Measurements from ENCODE around the gene USH2A.

DNA sequence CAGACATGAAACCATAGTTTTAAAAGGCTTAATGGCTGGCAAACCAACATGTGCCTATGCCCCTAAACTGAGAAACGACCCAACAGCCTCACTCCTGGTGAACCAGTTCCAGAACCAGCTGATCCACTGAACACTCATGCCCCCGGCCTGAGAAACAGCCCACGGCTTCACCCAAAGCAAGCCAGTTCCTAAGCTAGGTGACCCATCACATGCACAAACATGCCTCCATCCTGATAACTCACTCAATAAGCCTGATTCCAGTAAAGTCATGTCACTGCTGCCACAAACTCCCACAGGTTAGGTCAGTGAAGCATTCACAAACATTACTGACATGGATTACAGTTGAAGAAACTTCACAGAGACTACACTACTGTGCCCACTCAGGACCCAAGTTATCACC lies 161.6 kb downstream of the USH2A start:
- TF ChIP-seq, protein P1, sequence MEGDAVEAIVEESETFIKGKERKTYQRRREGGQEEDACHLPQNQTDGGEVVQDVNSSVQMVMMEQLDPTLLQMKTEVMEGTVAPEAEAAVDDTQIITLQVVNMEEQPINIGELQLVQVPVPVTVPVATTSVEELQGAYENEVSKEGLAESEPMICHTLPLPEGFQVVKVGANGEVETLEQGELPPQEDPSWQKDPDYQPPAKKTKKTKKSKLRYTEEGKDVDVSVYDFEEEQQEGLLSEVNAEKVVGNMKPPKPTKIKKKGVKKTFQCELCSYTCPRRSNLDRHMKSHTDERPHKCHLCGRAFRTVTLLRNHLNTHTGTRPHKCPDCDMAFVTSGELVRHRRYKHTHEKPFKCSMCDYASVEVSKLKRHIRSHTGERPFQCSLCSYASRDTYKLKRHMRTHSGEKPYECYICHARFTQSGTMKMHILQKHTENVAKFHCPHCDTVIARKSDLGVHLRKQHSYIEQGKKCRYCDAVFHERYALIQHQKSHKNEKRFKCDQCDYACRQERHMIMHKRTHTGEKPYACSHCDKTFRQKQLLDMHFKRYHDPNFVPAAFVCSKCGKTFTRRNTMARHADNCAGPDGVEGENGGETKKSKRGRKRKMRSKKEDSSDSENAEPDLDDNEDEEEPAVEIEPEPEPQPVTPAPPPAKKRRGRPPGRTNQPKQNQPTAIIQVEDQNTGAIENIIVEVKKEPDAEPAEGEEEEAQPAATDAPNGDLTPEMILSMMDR (IDR thresholded peaks at IDR 0.05), result no peak
- TF ChIP-seq EP300 (IDR thresholded peaks at IDR 0.05), result no peak

All from tibial nerve (tissue), 4 donors.